Fibroblast of lung (primary cell): ENCODE results near the gene TSHZ2. TPM values are rescaled to one million over a fixed set of nuclear protein-coding genes. Genes with fewer than 3 reads are reported as not detected.

Experiments used
- DNase-seq, 2 donors: peaks; one replicate each; pipeline versions ENCODE4 v3.0.0 to v3.0.0-alpha.2; 2010; ENCODE audit warnings: low read depth in 2 of 2
- H2AFZ ChIP-seq: 2 replicates; pipeline ENCODE4 v1.5.1; 2012; ENCODE audit warnings: low read length, control low read depth, inconsistent platforms
- H3K27ac ChIP-seq: 2 replicates; pipeline ENCODE4 v1.5.1; 2011; ENCODE audit warnings: low read length, control low read depth; ENCODE audit not compliant: insufficient read depth
- H3K27me3 ChIP-seq: 2 replicates; pipeline ENCODE4 v1.5.1; 2011; ENCODE audit warnings: mild to moderate bottlenecking, low read length; ENCODE audit not compliant: control insufficient read depth, insufficient read depth
- H3K36me3 ChIP-seq: 2 replicates; pipeline ENCODE4 v1.5.1; 2011; ENCODE audit warnings: low read length; ENCODE audit not compliant: control insufficient read depth, insufficient read depth
- H3K4me1 ChIP-seq: 2 replicates; pipeline ENCODE4 v1.5.1; 2011; ENCODE audit warnings: low read length; ENCODE audit not compliant: control insufficient read depth, insufficient read depth; ENCODE audit errors: extremely low read depth
- H3K4me2 ChIP-seq: 2 replicates; pipeline ENCODE4 v1.5.1; 2011; ENCODE audit warnings: low read length, control low read depth; ENCODE audit not compliant: insufficient read depth; ENCODE audit errors: extremely low read depth
- H3K4me3 ChIP-seq, 4 experiments: fragments of 200-600 bp in 1 of 4; sonication (generic) in 1 of 4; replicated peaks in 1 of 4; 2 replicates each; pipeline ENCODE4 v1.5.1; 2011 to 2016; ENCODE audit warnings: low read length in 4 of 4, low read depth in 3 of 4, mild to moderate bottlenecking in 3 of 4, control low read depth in 2 of 4, inconsistent platforms in 1 of 4, mixed read lengths in 1 of 4; ENCODE audit not compliant: insufficient read depth in 1 of 4; ENCODE audit errors: control extremely low read depth in 1 of 4
- H3K79me2 ChIP-seq: 2 replicates; pipeline ENCODE4 v1.5.1; 2012; ENCODE audit warnings: mild to moderate bottlenecking, low read length, inconsistent platforms; ENCODE audit not compliant: control insufficient read depth, insufficient read depth
- H3K9ac ChIP-seq: 2 replicates; pipeline ENCODE4 v1.5.1; 2011; ENCODE audit warnings: mild to moderate bottlenecking, low read length, control low read depth; ENCODE audit not compliant: insufficient read depth
- H3K9me3 ChIP-seq: 2 replicates; pipeline ENCODE4 v1.5.1; 2012; ENCODE audit warnings: low read depth, low read length; ENCODE audit not compliant: control insufficient read depth, insufficient read depth
- H4K20me1 ChIP-seq: 2 replicates; pipeline ENCODE4 v1.5.1; 2011; ENCODE audit warnings: low read length; ENCODE audit not compliant: control insufficient read depth, insufficient read depth; ENCODE audit errors: extremely low read depth
- CTCF ChIP-seq, 2 donors: IDR thresholded peaks in 1 of 2; conservative IDR thresholded peaks in 1 of 2; 1 replicate in 1 of 2; 2 replicates in 1 of 2; pipeline ENCODE4 v1.5.1; 2011 to 2012; ENCODE audit warnings: low read length in 2 of 2, control low read depth in 1 of 2, inconsistent platforms in 1 of 2, low read depth in 1 of 2, mild to moderate bottlenecking in 1 of 2
- EZH2 ChIP-seq: IDR thresholded peaks from 2 replicates; pipeline ENCODE4 v1.5.1; 2012; ENCODE audit warnings: low read length, control low read depth, mild to moderate bottlenecking; ENCODE audit errors: missing control alignments
- polyA plus RNA-seq, 2 donors: library from polyadenylated mRNA; depleted of rRNA in 1 of 2; stranded (reverse) in 1 of 2; unstranded in 1 of 2; fragments of >200 nt; gene quantifications; 2 replicates each; pipeline ENCODE4 v1.2.1, GENCODE V29; 2011 to 2012; ENCODE audit warnings: missing spikeins in 1 of 2
- total RNA-seq: library from RNA; depleted of rRNA; stranded (reverse); fragments of >200 nt; gene quantifications from 2 replicates; pipeline ENCODE4 v1.2.1, GENCODE V29; 2014

TSHZ2 gene
- total and polyA plus RNA-seq, 2 donors (not counting 1 experiment from before 2014, with no cell fraction given): 0.15 to 2.6 TPM

DNA sequence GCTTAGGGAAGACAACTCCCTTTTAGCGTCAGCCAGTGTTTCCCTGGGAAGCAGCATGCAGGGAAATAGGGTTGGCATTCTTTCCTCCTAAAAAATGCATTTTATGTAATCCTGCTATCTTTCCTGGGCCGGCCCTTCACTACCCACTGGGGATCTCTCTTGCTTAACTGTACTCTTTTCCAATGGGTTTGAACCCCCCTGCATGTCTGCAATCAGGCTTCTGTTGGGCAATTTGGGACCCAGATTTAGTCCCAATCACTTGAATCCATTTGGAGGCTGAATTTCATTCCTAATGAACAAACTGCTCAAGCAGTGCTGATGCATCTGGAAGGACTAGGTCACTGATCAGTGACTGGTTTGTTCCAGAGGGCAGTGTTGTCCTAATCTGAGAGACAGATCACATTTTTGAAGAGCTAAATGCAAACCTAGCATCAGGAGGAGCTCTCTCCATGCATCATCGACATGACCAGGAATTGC, 152.0 kb downstream of the TSHZ2 start:
- TF ChIP-seq EZH2: no peak
- no peak for TF ChIP-seq CTCF (conservative IDR thresholded peaks at IDR 0.05 in 1 of 2, IDR thresholded peaks at IDR 0.05 in 1 of 2; ENCODE audit: low read depth in 1 of 2, low read length in 2 of 2)
- peak in 1 of 2 donors; percentile 8 for DNase-seq
- no peaks in the 10 kb centered on the region for H3K79me2 ChIP-seq
- no peaks in the 10 kb centered on the region for H3K27me3 ChIP-seq
- no peaks in the 10 kb centered on the region for H3K4me1 ChIP-seq
- H2AFZ ChIP-seq: no peak overlapping the region
- no peak overlapping the region for H3K4me2 ChIP-seq
- no peaks in the 10 kb centered on the region for H4K20me1 ChIP-seq
- H3K36me3 ChIP-seq: no peaks in the 10 kb centered on the region
- H3K4me3 ChIP-seq: no peak overlapping the region
- H3K9me3 ChIP-seq: no peaks in the 10 kb centered on the region
- no peak overlapping the region for H3K9ac ChIP-seq
- H3K27ac ChIP-seq: no peak overlapping the region

GRCh38 chr20:53124803-53125202, 152.6 kb downstream of the TSHZ2 start:
- H3K79me2 ChIP-seq: no peaks in the 10 kb centered on the region
- H3K36me3 ChIP-seq: no peaks in the 10 kb centered on the region
- no peaks in the 10 kb centered on the region for H3K27me3 ChIP-seq
- H3K4me1 ChIP-seq: no peaks in the 10 kb centered on the region
- H3K9ac ChIP-seq: no peak overlapping the region
- H3K27ac ChIP-seq: no peak overlapping the region
- H3K9me3 ChIP-seq: no peaks in the 10 kb centered on the region
- no peak overlapping the region for H2AFZ ChIP-seq
- no peak overlapping the region for H3K4me2 ChIP-seq
- TF ChIP-seq EZH2 (no peak), CTCF (conservative IDR thresholded peaks at IDR 0.05 in 1 of 2, IDR thresholded peaks at IDR 0.05 in 1 of 2; ENCODE audit: low read depth in 1 of 2, low read length in 2 of 2) (no peak)
- H4K20me1 ChIP-seq: no peaks in the 10 kb centered on the region
- no peak overlapping the region for H3K4me3 ChIP-seq
- no peak for DNase-seq

DNA sequence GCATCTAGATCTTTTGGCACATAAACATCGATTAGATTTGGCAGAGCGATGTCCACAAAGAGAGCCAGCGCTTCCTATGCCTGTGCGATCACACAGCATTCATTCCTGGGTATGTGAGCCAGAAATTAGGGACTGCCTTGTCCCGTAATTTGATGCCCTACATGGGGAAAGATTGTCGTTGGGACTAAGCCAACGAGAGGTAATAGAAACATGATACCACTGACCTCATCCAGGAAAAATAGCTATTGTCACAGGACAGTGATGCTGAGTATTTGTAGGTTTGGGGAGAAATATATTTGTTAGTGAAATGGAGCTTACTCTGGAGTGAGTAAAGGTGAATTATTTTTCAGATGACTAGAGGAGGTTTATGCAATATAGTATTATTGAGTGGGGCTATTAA, 154.0 kb downstream of the TSHZ2 start:
- TF ChIP-seq EZH2 (no peak), CTCF (conservative IDR thresholded peaks at IDR 0.05 in 1 of 2, IDR thresholded peaks at IDR 0.05 in 1 of 2; ENCODE audit: low read depth in 1 of 2, low read length in 2 of 2) (no peak)
- H3K4me1 ChIP-seq: no peaks in the 10 kb centered on the region

More for the DNA sequence above, 154.0 kb downstream of the TSHZ2 start:
- peak in 1 of 2 donors; percentile 60 for DNase-seq
- no peak overlapping the region for H3K27ac ChIP-seq
- no peaks in the 10 kb centered on the region for H3K9me3 ChIP-seq
- H3K4me3 ChIP-seq: no peak overlapping the region
- no peak overlapping the region for H3K4me2 ChIP-seq
- no peaks in the 10 kb centered on the region for H4K20me1 ChIP-seq
- H2AFZ ChIP-seq: no peak overlapping the region
- no peaks in the 10 kb centered on the region for H3K79me2 ChIP-seq
- no peak overlapping the region for H3K9ac ChIP-seq
- no peaks in the 10 kb centered on the region for H3K36me3 ChIP-seq
- H3K27me3 ChIP-seq: no peaks in the 10 kb centered on the region
